Activated CD8-positive, alpha-beta memory T cell treated with anti-CD3 and anti-CD28 coated beads, Interleukin-2, amount 50 U/mL, for 48 hours (primary cell): ENCODE data around the gene DLGAP3.
A peak's percentile ranks its signal among the peaks of the same experiment; 100 is the strongest.

Experiments
- DNase-seq: peaks from one replicate; pipeline ENCODE4 v3.0.0-alpha.2; 2020

DLGAP3 gene

DNA sequence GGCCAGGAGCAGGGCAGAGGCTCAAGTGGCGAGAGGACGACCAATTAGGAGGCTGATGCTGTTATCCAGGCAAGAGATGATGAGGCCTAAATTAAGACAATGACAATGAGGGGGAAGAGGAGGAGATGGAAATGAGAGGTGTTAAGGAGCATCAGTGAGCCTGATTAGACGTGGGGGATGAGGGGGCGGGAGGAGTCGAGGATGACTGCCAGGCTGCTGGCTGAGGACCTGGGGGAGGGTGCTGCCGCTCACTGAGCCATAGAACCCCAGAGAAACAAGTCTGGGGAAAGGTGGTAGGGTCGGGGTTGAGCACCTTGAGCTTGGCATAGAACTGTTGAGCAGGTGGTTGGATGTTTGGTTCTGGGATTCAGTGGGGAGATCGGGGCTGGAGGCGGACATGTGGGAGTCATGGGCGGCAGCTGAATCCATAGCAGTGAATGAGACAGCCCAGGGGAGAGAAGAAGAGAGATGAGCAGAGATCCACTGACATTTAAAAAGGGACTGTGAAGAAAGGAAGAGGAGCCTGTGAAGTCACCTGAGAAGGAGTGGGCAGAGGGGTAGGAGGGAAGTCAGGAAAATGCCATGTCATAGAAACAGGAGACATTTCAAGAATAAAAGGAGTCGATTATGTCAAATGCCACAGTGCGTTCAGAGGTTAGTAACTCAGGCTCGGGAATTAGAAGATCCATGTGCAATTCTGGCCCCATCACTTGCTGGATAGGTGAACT is 28.5 kb downstream of the DLGAP3 start:
- DNase-seq = no peak

GRCh38 chr1:34899906-34900305 is 29.5 kb downstream of the DLGAP3 start:
- DNase-seq = no peak

DNA sequence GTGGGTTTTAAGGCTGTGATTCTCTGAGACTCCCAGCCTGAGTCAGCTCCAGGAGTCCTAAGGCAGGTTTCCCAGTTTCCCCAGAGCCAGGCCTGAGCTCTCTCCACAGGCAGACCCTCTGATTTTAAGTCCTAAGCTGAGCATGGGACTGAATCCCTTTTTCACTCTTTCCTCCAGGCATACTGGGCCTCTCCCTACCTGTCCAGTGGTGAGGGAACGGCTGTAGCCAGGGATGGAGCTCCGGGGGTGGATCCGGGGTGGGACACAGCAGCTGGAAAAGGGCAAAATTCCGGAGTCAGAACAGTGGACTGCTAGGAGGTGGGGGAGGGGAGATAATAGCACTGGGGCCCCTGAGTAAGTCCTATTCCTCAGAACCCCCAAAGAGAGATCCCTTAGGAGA is 30.0 kb downstream of the DLGAP3 start:
- DNase-seq = no peak

- DNase-seq = no peak
These were observed 31.1 kb downstream of the DLGAP3 start for GRCh38 chr1:34898330-34898761.

DNA sequence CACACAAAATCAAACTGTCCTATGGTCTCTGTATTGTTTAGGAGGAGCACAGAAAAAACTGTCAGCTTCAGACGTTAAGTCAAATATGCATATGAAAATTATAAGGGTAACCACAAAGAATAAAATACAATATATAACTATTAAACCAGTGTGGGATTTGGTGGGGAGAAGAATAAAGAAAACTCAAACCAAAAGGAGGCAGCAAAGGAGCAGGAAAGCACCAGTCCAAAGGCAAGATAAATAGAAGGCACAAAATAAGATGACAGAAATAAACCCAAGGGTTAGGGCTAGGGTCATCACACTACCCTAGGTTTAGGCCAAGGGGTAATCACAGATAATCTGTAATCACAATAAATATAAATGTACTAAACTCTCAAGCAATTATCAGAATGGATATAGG is 32.8 kb downstream of the DLGAP3 start:
- no peak for DNase-seq

DNA sequence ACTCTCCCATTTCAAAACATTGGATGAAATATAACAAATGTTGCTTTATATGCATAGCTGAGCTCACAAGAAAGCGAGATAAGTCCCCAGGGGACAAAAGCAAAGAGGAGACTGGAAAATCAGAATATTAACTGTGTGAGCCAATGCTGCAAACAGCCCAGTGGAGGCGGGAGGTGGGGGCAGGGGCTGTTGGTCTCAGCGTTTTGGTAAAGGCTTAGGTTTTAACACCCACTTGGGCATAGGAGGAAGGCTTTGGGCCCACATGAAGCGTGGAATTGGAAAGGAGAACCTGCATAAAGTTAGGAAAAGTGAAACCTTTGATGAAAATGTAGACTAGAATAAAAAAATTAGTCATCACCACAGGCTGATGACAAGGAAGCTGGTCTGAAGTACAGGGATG is 39.7 kb downstream of the DLGAP3 start:
- DNase-seq = no peak

DNA sequence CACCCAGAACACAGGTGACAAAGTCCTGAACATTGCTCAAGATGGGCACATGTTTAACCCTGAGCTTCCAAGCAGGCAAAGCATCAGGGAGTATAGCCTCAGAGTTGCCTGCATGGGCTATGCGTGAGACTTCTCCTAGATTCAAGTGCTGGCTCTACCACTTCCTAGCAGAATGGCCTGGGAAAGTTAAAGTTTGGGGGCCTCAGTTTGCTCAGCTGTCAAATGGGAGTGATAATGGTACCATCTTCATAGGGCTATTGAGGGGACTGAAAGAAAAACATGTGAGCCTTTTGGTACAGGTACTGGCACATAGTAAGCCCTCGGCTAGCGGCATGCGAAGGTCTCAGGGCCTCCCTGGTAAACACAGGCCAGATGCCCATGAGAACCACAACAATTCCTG is 41.9 kb downstream of the DLGAP3 start:
- DNase-seq = no peak

DNA sequence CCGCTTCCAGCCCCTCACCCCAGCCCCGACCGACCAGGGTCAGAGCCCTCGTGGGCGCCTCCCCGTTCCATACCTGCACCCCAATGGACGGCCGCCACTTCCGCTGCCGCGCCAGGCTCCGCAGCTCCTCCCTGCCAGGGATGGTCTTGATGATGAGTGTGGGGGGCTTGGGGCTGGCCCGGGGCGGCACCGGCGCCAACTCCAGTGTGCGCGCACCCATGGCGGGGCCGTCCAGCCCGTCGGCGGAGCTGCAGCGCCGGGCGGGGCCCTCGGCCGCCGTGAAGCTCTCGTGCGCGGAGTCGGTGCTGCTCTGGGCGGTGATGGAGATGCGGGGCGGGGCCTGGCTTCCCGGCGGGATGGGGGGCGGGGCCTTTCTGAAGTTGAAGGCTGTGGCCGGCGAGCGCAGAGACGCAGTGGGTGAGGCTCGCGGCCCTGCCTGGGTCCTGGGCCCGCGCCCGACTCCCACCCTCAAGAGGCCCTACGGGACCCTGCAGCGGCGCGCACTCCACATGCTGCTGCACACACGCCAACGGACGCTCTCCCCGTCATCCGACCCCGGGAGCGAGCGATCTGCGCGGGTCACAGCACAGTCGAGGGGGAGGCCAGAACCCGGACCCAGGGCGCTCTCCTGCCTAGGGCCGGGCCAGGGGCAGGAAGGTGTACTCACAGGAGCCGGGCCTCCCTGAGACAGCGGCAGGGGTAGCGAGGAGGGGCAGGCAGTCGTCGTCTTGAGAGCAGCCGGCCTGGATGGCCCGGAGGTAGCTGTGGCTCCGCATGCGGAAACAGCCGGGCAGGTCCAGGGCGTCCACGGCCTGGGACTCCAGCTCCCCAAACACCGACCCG is 43.8 kb downstream of the DLGAP3 start:
- DNase-seq = peak; percentile 79

DNA sequence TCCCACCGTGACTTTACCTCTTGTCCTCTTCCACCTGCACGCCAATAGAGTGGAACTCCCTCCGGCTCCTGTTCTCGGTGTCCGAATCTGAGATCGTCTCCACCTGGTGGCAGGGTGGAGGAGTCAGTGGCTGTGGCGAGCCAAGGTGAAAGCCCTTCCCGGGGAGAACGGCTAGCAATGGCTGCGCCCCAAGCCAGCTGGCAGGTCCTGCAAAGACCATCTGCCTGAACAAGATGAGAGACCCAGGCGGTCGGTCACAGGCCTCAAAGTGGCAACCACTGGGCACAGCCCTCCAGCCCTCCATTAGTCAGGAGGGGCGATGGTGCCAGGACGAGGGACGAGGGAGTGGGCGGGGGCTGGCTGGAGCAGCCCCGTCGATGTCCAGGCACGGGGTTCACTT is 44.5 kb downstream of the DLGAP3 start:
- no peak for DNase-seq

- DNase-seq = no peak
These were observed 44.9 kb downstream of the DLGAP3 start for GRCh38 chr1:34884536-34884935.

GRCh38 chr1:34879230-34879629 is 50.2 kb downstream of the DLGAP3 start:
- peak; percentile 29 for DNase-seq

DNA sequence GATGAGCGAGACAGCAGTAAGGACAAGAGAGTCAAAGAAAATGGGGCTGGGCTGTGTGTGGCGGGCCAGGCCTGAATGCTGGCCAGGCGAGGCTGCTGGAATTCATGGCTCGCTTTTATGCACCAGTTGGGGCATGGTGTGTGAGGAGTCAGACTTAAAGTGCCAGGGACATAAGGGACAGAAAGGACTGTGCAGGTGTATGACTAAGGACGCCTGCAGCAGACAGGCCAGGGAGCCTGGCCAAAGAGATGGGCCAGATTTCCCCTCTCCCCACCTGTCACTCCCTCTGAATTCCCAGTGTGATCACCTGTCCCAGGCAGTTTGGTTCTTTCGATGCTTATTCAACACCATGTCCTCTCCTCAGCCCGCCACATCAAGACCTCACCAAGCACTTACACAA is 53.0 kb downstream of the DLGAP3 start:
- peak; percentile 23 for DNase-seq

DNA sequence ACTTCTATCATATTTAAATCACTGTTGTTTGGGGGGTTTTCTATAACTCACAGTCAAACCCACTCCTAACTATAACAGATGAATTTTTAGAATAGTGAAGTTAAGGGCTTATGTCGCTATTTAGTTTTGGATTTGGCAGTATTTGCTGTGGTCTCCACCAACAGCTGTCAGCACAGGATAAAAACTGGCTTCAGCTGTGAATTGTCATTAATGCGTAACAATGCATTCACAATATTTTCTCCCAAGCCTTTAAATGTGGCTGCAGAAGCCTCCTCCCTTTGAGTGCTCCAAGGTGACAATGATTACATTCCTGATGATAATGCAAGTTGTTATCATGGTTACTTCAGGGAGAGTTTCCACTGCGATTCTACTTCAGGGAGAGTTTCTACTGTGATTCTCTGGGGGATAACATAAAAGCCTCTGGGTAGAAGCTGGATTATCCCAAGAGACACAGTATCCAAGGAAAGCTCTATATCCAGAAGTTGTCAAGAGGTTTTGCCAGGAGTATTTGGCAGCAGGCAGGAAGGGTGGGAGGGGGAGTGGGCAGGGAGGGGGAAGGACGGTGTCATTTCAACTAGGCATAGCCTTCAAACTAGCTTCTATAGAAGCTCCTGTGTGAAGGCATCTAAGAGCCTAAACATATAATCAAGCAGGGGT is 55.0 kb downstream of the DLGAP3 start:
- DNase-seq = no peak

DNA sequence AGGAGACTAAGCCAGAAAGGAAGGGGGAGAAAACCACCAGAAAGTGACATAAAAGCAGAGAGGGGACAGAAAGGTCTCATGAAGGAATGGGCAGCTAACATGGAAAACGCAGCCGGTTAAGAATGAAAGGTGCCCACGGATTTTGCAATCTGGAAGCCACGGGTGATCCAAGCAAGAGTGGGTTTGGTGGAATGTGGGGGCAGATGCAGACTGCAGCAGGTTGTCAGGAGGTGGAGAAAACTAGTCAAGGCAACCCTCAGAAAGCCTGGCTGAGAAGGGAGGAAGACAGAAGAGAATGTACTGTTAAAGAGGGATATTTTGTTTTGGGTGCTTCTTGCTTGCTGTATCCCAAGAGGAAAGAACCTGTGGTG is 57.3 kb downstream of the DLGAP3 start:
- DNase-seq = no peak

GRCh38 chr1:34871443-34872132 is 57.9 kb downstream of the DLGAP3 start:
- no peak for DNase-seq

- DNase-seq = peak; percentile 30
These were observed 59.1 kb downstream of the DLGAP3 start for GRCh38 chr1:34870395-34870794.

- DNase-seq = peak; percentile 4
These were observed 59.7 kb downstream of the DLGAP3 start for GRCh38 chr1:34869760-34870159.

GRCh38 chr1:34868230-34869049 is 61.0 kb downstream of the DLGAP3 start:
- DNase-seq = no peak

- no peak for DNase-seq
These were observed 62.0 kb downstream of the DLGAP3 start for GRCh38 chr1:34867415-34867814.

GRCh38 chr1:34866762-34867109 is 62.7 kb downstream of the DLGAP3 start:
- no peak for DNase-seq

GRCh38 chr1:34865981-34866761 is 63.3 kb downstream of the DLGAP3 start:
- peak; percentile 100 for DNase-seq

DNA sequence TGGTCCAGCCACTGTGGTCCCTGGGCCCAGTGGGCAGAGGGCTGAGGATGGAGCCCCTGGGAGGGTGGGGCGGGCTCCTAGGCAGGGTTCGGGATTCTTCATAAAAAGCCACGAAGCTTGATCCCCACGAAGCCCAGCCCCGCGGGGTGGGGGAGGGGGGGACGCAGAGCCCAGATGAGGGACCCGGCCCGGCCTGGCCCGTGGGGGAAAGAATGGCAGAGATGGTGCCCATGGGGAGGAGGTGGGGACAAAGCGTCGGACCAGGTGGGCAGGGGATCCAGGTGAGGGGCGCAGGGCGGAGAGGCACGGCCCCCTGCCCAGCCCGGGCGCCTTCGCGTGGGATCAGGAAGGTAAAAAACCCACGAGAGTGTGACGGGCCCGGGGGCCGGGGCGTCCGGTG is 63.9 kb downstream of the DLGAP3 start:
- no peak for DNase-seq
